WTC11 (cell line): Measurements from ENCODE around the gene KIAA0232. TPM values are rescaled to one million over a fixed set of nuclear protein-coding genes. Genes with fewer than 3 reads are reported as not detected.
A peak's percentile ranks its signal among the peaks of the same experiment; 100 is the strongest.
"Not testable (repeated sequence)": the region's sequence is repeated elsewhere in the genome, so short reads cannot be mapped to it uniquely, and the experiment has no call there.

Experiments
- ATAC-seq: fragments of 200-7000 bp; cut with Tn5 transposase; 2 replicates; pipeline ENCODE4 v1.10.0; 2021; ENCODE audit warnings: mild to moderate bottlenecking, moderate library complexity
- CTCF ChIA-PET: fragments of 300-600 bp; sonication (Branson Sonifier 250); formaldehyde crosslinking; loops from one replicate; lab custom pipeline; 2021; ENCODE audit warnings: antibody characterized with exemption; lab: Charles Lee
- POLR2A ChIA-PET: fragments of 350-600 bp; sonication (Branson Sonifier 250); formaldehyde crosslinking; loops from one replicate; lab custom pipeline; 2021; ENCODE audit warnings: antibody characterized with exemption; lab: Charles Lee
- DNase-seq: peaks from one replicate; pipeline ENCODE4 v3.0.0; 2021; ENCODE audit warnings: low spot score
- H3K27ac Mint-ChIP-seq: 2 replicates; pipeline ENCODE4 v1.8.0; 2021; ENCODE audit warnings: mixed read lengths
- H3K27me3 Mint-ChIP-seq: 2 replicates; pipeline ENCODE4 v1.8.0; 2021; ENCODE audit warnings: low read depth, mild to moderate bottlenecking, moderate library complexity, mixed read lengths
- H3K36me3 Mint-ChIP-seq: 2 replicates; pipeline ENCODE4 v1.8.0; 2021; ENCODE audit warnings: mixed read lengths
- H3K4me1 Mint-ChIP-seq: 2 replicates; pipeline ENCODE4 v1.8.0; 2022; ENCODE audit warnings: mixed read lengths
- H3K4me3 Mint-ChIP-seq: 2 replicates; pipeline ENCODE4 v1.8.0; 2021; ENCODE audit warnings: mild to moderate bottlenecking, moderate library complexity, mixed read lengths
- H3K9me3 Mint-ChIP-seq: 2 replicates; pipeline ENCODE4 v1.8.0; 2021; ENCODE audit warnings: mixed read lengths
- AFF4 ChIP-seq: sonication (generic); formaldehyde crosslinking; IDR thresholded peaks from 2 replicates; pipeline ENCODE4 v1.8.1; 2023; ENCODE audit warnings: mild to moderate bottlenecking, missing genetic modification reagents, borderline replicate concordance
- CTCF ChIP-seq: fragments of 200-600 bp; IDR thresholded peaks from 2 replicates; pipeline ENCODE4 v1.8.0; 2022; ENCODE audit warnings: antibody characterized with exemption
- E2F5 ChIP-seq: sonication (generic); formaldehyde crosslinking; IDR thresholded peaks from 2 replicates; pipeline ENCODE4 v1.8.1; 2022; ENCODE audit warnings: mild to moderate bottlenecking, moderate library complexity, missing genetic modification reagents
- ETV6 ChIP-seq: sonication (generic); formaldehyde crosslinking; IDR thresholded peaks from 2 replicates; pipeline ENCODE4 v1.8.1; 2022; ENCODE audit warnings: mild to moderate bottlenecking, missing genetic modification reagents
- HMGA2 ChIP-seq: fragments of 250-450 bp; sonication (Bioruptor Pico); IDR thresholded peaks from 2 replicates; pipeline ENCODE4 v1.4.0; 2021; ENCODE audit warnings: mild to moderate bottlenecking, moderate library complexity
- NFYB ChIP-seq: sonication (generic); formaldehyde crosslinking; conservative IDR thresholded peaks from 2 replicates; pipeline ENCODE4 v1.8.0; 2022; ENCODE audit warnings: low read depth, missing genetic modification reagents
- OVOL2 ChIP-seq: fragments of 250-450 bp; sonication (Bioruptor Pico); IDR thresholded peaks from 2 replicates; pipeline ENCODE4 v1.9.0; 2021; ENCODE audit warnings: mild to moderate bottlenecking, borderline replicate concordance
- RELA ChIP-seq: sonication (generic); formaldehyde crosslinking; IDR thresholded peaks from 2 replicates; pipeline ENCODE4 v1.8.1; 2022; ENCODE audit warnings: missing genetic modification reagents, mild to moderate bottlenecking, borderline replicate concordance
- TP53 ChIP-seq: sonication (generic); formaldehyde crosslinking; IDR thresholded peaks from 2 replicates; pipeline ENCODE4 v1.8.1; 2023; ENCODE audit warnings: mild to moderate bottlenecking, missing genetic modification reagents
- ZNF121 ChIP-seq: sonication (generic); formaldehyde crosslinking; IDR thresholded peaks from 2 replicates; pipeline ENCODE4 v1.8.0; 2023; ENCODE audit warnings: missing genetic modification reagents
- ZNF423 ChIP-seq: fragments of 250-450 bp; sonication (Bioruptor Pico); IDR thresholded peaks from 2 replicates; pipeline ENCODE4 v2.1.2; 2022; ENCODE audit warnings: mild to moderate bottlenecking, moderate library complexity
- ZNF425 ChIP-seq: fragments of 250-450 bp; sonication (Bioruptor Pico); conservative IDR thresholded peaks from 2 replicates; pipeline ENCODE4 v1.9.0; 2021; ENCODE audit warnings: mild to moderate bottlenecking
- total RNA-seq: library from RNA; stranded (reverse); gene quantifications from 3 replicates; pipeline ENCODE4 v1.2.3, GENCODE V29; 2021
- TF ChIP-seq, protein P1 (sequence below): fragments of 250-450 bp; sonication (Bioruptor Pico); IDR thresholded peaks from 2 replicates; pipeline ENCODE4 v1.9.0; 2021; ENCODE audit warnings: moderate library complexity, mild to moderate bottlenecking, inconsistent platforms, borderline replicate concordance
- TF ChIP-seq, protein P2 (sequence below): sonication (generic); formaldehyde crosslinking; IDR thresholded peaks from 2 replicates; pipeline ENCODE4 v1.8.1; 2023; ENCODE audit warnings: mild to moderate bottlenecking, moderate library complexity, missing genetic modification reagents
- TF ChIP-seq, protein P3 (sequence below): sonication (generic); formaldehyde crosslinking; IDR thresholded peaks from 2 replicates; pipeline ENCODE4 v1.8.0; 2022; ENCODE audit warnings: mild to moderate bottlenecking, missing genetic modification reagents

Gene KIAA0232
- total RNA-seq, 1 experiment from 2014 or later, result 23.2 TPM

DNA sequence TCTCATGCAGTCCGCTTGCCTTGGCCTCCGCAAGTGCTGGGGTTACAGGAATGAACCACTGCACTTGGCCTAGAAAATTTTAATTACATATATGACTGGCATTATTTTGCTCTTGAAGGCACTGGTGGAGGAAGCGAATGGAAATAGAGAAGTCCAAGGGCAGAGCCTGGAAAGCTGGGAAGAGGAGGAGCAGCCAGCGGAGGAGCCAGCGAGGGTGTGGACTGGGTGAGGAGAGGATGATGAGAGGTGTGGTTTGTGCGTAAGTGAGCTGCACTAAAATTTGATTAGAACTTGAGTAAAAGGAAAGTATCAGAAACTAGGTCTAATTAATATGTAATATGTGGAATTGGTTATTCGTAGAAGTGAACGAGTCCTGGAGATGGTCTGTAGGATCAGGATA lies 13.3 kb downstream of the KIAA0232 start (continued):
- TF ChIP-seq, protein P1, sequence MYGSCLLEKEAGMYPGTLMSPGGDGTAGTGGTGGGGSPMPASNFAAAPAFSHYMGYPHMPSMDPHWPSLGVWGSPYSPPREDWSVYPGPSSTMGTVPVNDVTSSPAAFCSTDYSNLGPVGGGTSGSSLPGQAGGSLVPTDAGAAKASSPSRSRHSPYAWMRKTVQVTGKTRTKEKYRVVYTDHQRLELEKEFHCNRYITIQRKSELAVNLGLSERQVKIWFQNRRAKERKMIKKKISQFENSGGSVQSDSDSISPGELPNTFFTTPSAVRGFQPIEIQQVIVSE (CRISPR knock-in tag), result no peak
- no peak for TF ChIP-seq NFYB (CRISPR knock-in tag)
- no peak for TF ChIP-seq TP53
- no peak for TF ChIP-seq RELA (CRISPR knock-in tag)
- no peak for TF ChIP-seq ETV6 (CRISPR knock-in tag)
- no peak for TF ChIP-seq OVOL2 (CRISPR knock-in tag)
- no peak for TF ChIP-seq HMGA2
- no peak for TF ChIP-seq ZNF423 (CRISPR knock-in tag)

DNA sequence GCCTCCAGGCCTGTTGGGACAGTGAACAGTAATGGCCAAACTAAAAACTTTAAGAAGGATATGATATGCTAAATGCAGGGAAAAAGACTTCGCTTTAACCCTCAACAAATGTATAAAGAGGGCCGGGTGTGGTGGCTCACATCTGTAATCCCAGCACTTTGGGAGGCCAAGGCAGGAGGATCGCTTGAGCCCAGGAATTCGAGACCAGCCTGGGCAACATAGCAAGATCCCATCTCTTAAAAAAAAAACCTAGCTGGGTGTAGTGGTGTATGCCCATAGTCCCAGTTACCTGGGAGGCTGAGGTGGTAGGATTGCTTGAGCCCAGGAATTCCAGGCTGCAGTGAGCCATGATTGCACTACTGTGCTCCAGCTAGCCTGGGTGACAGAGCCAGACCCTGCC lies 14.8 kb downstream of the KIAA0232 start:
- H3K4me1 Mint-ChIP-seq, H3K4me3 Mint-ChIP-seq, H3K9me3 Mint-ChIP-seq, H3K36me3 Mint-ChIP-seq, H3K27me3 Mint-ChIP-seq, DNase-seq, ATAC-seq, H3K27ac Mint-ChIP-seq: not testable (repeated sequence)
- ChIA-PET CTCF (interaction anchor here (0.7 to 0.8 kb wide), 2 partner anchors 76 to 375 kb away, joined by 3 to 5 read pairs; no protein-coding TSS in a partner anchor), POLR2A (interaction anchor here (0.7 kb wide), 1 partner anchor 49 kb away, joined by 6 read pairs; no protein-coding TSS in a partner anchor)
- TF ChIP-seq ZNF121, result peak; percentile 30; the same call in 1 of the 2 replicates

DNA sequence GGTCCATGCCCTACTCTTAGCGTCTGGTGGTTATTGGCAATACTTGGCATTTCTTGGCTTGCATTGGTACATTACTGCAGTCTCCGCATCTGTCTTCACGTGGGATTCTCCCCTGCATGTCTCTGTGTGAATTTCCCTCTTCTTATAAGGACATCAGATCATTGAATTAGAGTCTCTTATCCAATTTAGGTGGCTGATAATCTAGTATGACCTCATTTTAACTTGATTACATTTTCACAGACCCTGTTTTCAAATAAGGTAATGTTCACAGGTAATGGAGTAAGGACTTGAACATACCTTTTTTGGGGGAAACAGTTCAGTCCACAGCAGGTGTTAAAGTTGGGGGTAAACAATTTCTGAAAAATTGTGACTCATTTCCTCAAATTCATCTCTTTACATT lies 16.6 kb downstream of the KIAA0232 start:
- no peak for DNase-seq
- Mint-ChIP-seq H3K9me3 (no peaks in the 10 kb centered on the region), H3K4me3 (no peak overlapping the region), H3K27me3 (no peaks in the 10 kb centered on the region), H3K27ac (peak overlapping the region; percentile 8; the same call in 1 of the 2 replicates)
- CTCF ChIA-PET, result no interaction called here
- ATAC-seq, result no peak
- TF ChIP-seq, protein P2, sequence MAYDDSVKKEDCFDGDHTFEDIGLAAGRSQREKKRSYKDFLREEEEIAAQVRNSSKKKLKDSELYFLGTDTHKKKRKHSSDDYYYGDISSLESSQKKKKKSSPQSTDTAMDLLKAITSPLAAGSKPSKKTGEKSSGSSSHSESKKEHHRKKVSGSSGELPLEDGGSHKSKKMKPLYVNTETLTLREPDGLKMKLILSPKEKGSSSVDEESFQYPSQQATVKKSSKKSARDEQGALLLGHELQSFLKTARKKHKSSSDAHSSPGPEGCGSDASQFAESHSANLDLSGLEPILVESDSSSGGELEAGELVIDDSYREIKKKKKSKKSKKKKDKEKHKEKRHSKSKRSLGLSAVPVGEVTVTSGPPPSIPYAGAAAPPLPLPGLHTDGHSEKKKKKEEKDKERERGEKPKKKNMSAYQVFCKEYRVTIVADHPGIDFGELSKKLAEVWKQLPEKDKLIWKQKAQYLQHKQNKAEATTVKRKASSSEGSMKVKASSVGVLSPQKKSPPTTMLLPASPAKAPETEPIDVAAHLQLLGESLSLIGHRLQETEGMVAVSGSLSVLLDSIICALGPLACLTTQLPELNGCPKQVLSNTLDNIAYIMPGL (CRISPR knock-in tag), result no peak
- TF ChIP-seq OVOL2 (CRISPR knock-in tag) (no peak), ZNF425 (CRISPR knock-in tag) (no peak), AFF4 (CRISPR knock-in tag) (no peak), E2F5 (CRISPR knock-in tag) (no peak), NFYB (CRISPR knock-in tag) (no peak), CTCF (no peak)
- TF ChIP-seq, protein P3, sequence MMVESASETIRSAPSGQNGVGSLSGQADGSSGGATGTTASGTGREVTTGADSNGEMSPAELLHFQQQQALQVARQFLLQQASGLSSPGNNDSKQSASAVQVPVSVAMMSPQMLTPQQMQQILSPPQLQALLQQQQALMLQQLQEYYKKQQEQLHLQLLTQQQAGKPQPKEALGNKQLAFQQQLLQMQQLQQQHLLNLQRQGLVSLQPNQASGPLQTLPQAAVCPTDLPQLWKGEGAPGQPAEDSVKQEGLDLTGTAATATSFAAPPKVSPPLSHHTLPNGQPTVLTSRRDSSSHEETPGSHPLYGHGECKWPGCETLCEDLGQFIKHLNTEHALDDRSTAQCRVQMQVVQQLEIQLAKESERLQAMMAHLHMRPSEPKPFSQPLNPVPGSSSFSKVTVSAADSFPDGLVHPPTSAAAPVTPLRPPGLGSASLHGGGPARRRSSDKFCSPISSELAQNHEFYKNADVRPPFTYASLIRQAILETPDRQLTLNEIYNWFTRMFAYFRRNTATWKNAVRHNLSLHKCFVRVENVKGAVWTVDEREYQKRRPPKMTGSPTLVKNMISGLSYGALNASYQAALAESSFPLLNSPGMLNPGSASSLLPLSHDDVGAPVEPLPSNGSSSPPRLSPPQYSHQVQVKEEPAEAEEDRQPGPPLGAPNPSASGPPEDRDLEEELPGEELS (CRISPR knock-in tag), result no peak
- TF ChIP-seq, all 79 proteins: peak for 0
- POLR2A ChIA-PET, result no interaction called here
- Mint-ChIP-seq H3K36me3 (peaks cover 4% of the 10 kb centered on the region), H3K4me1 (peaks cover 3% of the 10 kb centered on the region; the same call in 1 of the 2 replicates)
